B cell (primary cell): Measurements from ENCODE around the gene GATAD2A. TPM values are rescaled to one million over a fixed set of nuclear protein-coding genes. Genes with fewer than 3 reads are reported as not detected.

ENCODE experiments used
- ATAC-seq: fragments of 200-7000 bp; cut with Tn5 transposase; one replicate; pipeline ENCODE4 v1.10.0; 2021; ENCODE audit warnings: low read depth, mild to moderate bottlenecking, moderate number of reproducible peaks, moderate library complexity
- CTCF ChIA-PET: fragments of 350-600 bp; sonication (Branson Sonifier 250); formaldehyde crosslinking; loops from one replicate; lab custom pipeline; 2021; ENCODE audit warnings: antibody characterized with exemption, inconsistent platforms; lab: Charles Lee
- POLR2A ChIA-PET: fragments of 350-600 bp; sonication (Branson Sonifier 250); formaldehyde crosslinking; loops from one replicate; lab custom pipeline; 2021; ENCODE audit warnings: antibody characterized with exemption; lab: Charles Lee
- DNase-seq: peaks from one replicate; pipeline ENCODE4 v3.0.0; 2013
- H2AFZ ChIP-seq: 2 replicates; pipeline ENCODE4 v1.6.1; 2012; ENCODE audit warnings: mild to moderate bottlenecking, low read depth, low read length; ENCODE audit not compliant: insufficient read depth, poor library complexity, severe bottlenecking
- H3K27ac ChIP-seq, 2 donors: 1 replicate in 1 of 2; 2 replicates in 1 of 2; pipeline ENCODE4 v1.5.1; 2012 to 2013; ENCODE audit warnings: low read length in 2 of 2, mild to moderate bottlenecking in 2 of 2, moderate library complexity in 1 of 2
- H3K27me3 ChIP-seq, 4 experiments: fragments of 200-600 bp in 1 of 4; sonication (generic) in 1 of 4; replicated peaks in 1 of 4; 1 replicate in 2 of 4; 2 replicates in 2 of 4; pipeline versions ENCODE4 v1.6.1 to v1.7.0; 2013 to 2016; ENCODE audit warnings: low read length in 3 of 4, mild to moderate bottlenecking in 2 of 4, mixed read lengths in 1 of 4, moderate library complexity in 1 of 4; ENCODE audit not compliant: insufficient read depth in 4 of 4, control insufficient read depth in 3 of 4; ENCODE audit errors: control extremely low read depth in 1 of 4
- H3K36me3 ChIP-seq, 2 experiments: replicated peaks in 1 of 2; 1 replicate in 1 of 2; 2 replicates in 1 of 2; pipeline versions ENCODE4 v1.6.1 to v1.7.1; 2013; ENCODE audit warnings: low read length in 1 of 2; ENCODE audit not compliant: insufficient read depth in 2 of 2, control insufficient read depth in 1 of 2; ENCODE audit errors: control extremely low read depth in 1 of 2, extremely low read depth in 1 of 2
- H3K4me1 ChIP-seq, 2 donors: fragments of 200-600 bp in 1 of 2; sonication (generic) in 1 of 2; 1 replicate in 1 of 2; 2 replicates in 1 of 2; pipeline versions ENCODE4 v1.5.1 to v1.6.1; 2013 to 2017; ENCODE audit warnings: low read length in 2 of 2; ENCODE audit not compliant: control insufficient read depth in 2 of 2, insufficient read depth in 2 of 2
- H3K4me2 ChIP-seq: replicated peaks from 2 replicates; pipeline ENCODE3; 2012; ENCODE audit warnings: mild to moderate bottlenecking, low read depth, low read length; ENCODE audit not compliant: poor library complexity, severe bottlenecking
- H3K4me3 ChIP-seq, 5 experiments: fragments of 200-600 bp in 1 of 5; sonication (generic) in 1 of 5; 1 replicate in 3 of 5; 2 replicates in 2 of 5; pipeline versions ENCODE4 v1.5.1 to v1.7.0; 2011 to 2016; ENCODE audit warnings: low read length in 4 of 5, mild to moderate bottlenecking in 4 of 5, low read depth in 2 of 5, control low read depth in 1 of 5, moderate library complexity in 1 of 5; ENCODE audit not compliant: insufficient read depth in 1 of 5; ENCODE audit errors: control extremely low read depth in 1 of 5, extremely low read depth in 1 of 5
- H3K79me2 ChIP-seq: fragments of 200-600 bp; sonication (generic); one replicate; pipeline ENCODE4 v1.6.0; 2016; ENCODE audit warnings: low read length; ENCODE audit not compliant: control insufficient read depth, insufficient read depth
- H3K9ac ChIP-seq: fragments of 200-600 bp; sonication (generic); 2 replicates; pipeline ENCODE4 v1.6.1; 2017; ENCODE audit warnings: mild to moderate bottlenecking, low read length, moderate library complexity
- H3K9me3 ChIP-seq, 3 donors: one replicate each; pipeline versions ENCODE4 v1.6.1 to v1.7.1; 2013; ENCODE audit warnings: low read length in 2 of 3; ENCODE audit not compliant: control insufficient read depth in 2 of 3, insufficient read depth in 1 of 3; ENCODE audit errors: control extremely low read depth in 1 of 3
- H4K20me1 ChIP-seq: 2 replicates; pipeline ENCODE4 v1.6.0; 2012; ENCODE audit warnings: mild to moderate bottlenecking, low read length; ENCODE audit not compliant: insufficient read depth, control insufficient read depth, poor library complexity, severe bottlenecking
- H3K27ac Mint-ChIP-seq: one replicate; pipeline ENCODE4 v1.8.0; 2021; ENCODE audit warnings: mixed read lengths
- H3K27me3 Mint-ChIP-seq: one replicate; pipeline ENCODE4 v1.8.0; 2021; ENCODE audit warnings: mixed read lengths
- H3K4me1 Mint-ChIP-seq: one replicate; pipeline ENCODE4 v1.8.0; 2021; ENCODE audit warnings: mixed read lengths
- H3K4me3 Mint-ChIP-seq: one replicate; pipeline ENCODE4 v1.8.0; 2021; ENCODE audit warnings: mixed read lengths
- H3K9me3 Mint-ChIP-seq: one replicate; pipeline ENCODE4 v1.8.0; 2022; ENCODE audit warnings: mixed read lengths; ENCODE audit not compliant: insufficient read depth
- CTCF ChIP-seq: fragments of 200-600 bp; IDR thresholded peaks from one replicate; pipeline ENCODE4 v1.8.0; 2022; ENCODE audit warnings: antibody characterized with exemption, mild to moderate bottlenecking
- EZH2 ChIP-seq: IDR thresholded peaks from 2 replicates; pipeline ENCODE4 v1.6.1; 2012; ENCODE audit warnings: borderline replicate concordance, low read depth, mild to moderate bottlenecking, moderate library complexity, low read length; ENCODE audit not compliant: insufficient read depth, poor library complexity, severe bottlenecking
- WGBS: methylation state at CpG from one replicate; pipeline ENCODE4 v1.1.5; 2013; ENCODE audit warnings: missing lambda C conversion rate; ENCODE audit not compliant: insufficient coverage; 5-methylcytosine and 5-hydroxymethylcytosine counted together
- intact Hi-C: fragments of 100-400 bp; cut with micrococcal nuclease; formaldehyde crosslinking; loops from one replicate; pipeline ENCODE4 v1.10.0; 2022
- polyA plus RNA-seq: library from polyadenylated mRNA; depleted of rRNA; stranded (reverse); fragments of >200 nt; gene quantifications from 2 replicates; pipeline ENCODE4 v1.2.3, GENCODE V29; 2012
- total RNA-seq, 2 donors: library from RNA; stranded (reverse); fragments of 120-200 nt in 1 of 2; gene quantifications; 1 replicate in 1 of 2; 2 replicates in 1 of 2; pipeline versions ENCODE4 v1.2.3 to v1.2.4, GENCODE V29; 2013 to 2022

GATAD2A gene
- total and polyA plus RNA-seq, 2 donors (not counting 1 experiment from before 2014, with no cell fraction given), result 28.8 to 76.3 TPM

- ATAC-seq (no peak), DNase-seq (no peak)
- ChIA-PET POLR2A (no interaction called here), CTCF (interaction anchor here (1.0 to 1.2 kb wide), 2 partner anchors 9 to 41 kb away, joined by 3 to 4 read pairs; no protein-coding TSS in a partner anchor)
- Histone ChIP-seq H3K36me3 (no peaks in the 10 kb centered on the region), H2AFZ (no peak overlapping the region), H3K4me1 (peaks cover 38 to 53% of the 10 kb centered on the region in 2 donors), H3K4me3 (no peak overlapping the region), H4K20me1 (peaks cover 83% of the 10 kb centered on the region), H3K4me2 (no peak overlapping the region), H3K27ac (no peak overlapping the region), H3K79me2 (peaks cover 99% of the 10 kb centered on the region), H3K9me3 (peaks cover 0 to 9% (median 0%) of the 10 kb centered on the region in 3 donors), H3K27me3 (no peaks in the 10 kb centered on the region), H3K9ac (no peak overlapping the region)
- Mint-ChIP-seq H3K27ac (peak overlapping the region; percentile 26), H3K4me1 (peaks cover 76% of the 10 kb centered on the region), H3K9me3 (no peaks in the 10 kb centered on the region), H3K4me3 (no peak overlapping the region), H3K27me3 (no peaks in the 10 kb centered on the region)
- intact Hi-C loops, result loop anchor here (5.0 kb wide), 1 partner anchor 40 kb away; the partner anchor contains the start of gene GATAD2A
- TF ChIP-seq CTCF (no peak), EZH2 (no peak)
- 92% methylated on average over 13 of the region's 15 CpGs for WGBS
Measured at GRCh38 chr19:19447536-19448237, 42.2 kb downstream of the GATAD2A start.

GRCh38 chr19:19448238-19448544 is 42.7 kb downstream of the GATAD2A start:
- no peak for DNase-seq
- Histone ChIP-seq H3K79me2 (peaks cover 99% of the 10 kb centered on the region), H3K27me3 (no peaks in the 10 kb centered on the region), H2AFZ (no peak overlapping the region), H3K9ac (no peak overlapping the region), H3K4me1 (peaks cover 38 to 53% of the 10 kb centered on the region in 2 donors), H3K4me2 (no peak overlapping the region), H3K36me3 (no peaks in the 10 kb centered on the region), H3K27ac (no peak overlapping the region), H3K4me3 (no peak overlapping the region), H4K20me1 (peaks cover 83% of the 10 kb centered on the region), H3K9me3 (peaks cover 0 to 9% (median 0%) of the 10 kb centered on the region in 3 donors)
- Mint-ChIP-seq H3K9me3 (no peaks in the 10 kb centered on the region), H3K4me3 (no peak overlapping the region), H3K27ac (no peak overlapping the region), H3K4me1 (peaks cover 74% of the 10 kb centered on the region), H3K27me3 (no peaks in the 10 kb centered on the region)
- WGBS, result 95% methylated on average over 8 of the region's 8 CpGs
- TF ChIP-seq EZH2, result no peak
- TF ChIP-seq CTCF, result no peak
- ATAC-seq, result no peak
- POLR2A ChIA-PET, result no interaction called here
- intact Hi-C loops, result loop anchor here (5.0 kb wide), 1 partner anchor 41 kb away; the partner anchor contains the start of gene GATAD2A
- CTCF ChIA-PET, result interaction anchor here (1.2 to 2.0 kb wide), 2 partner anchors 10 to 42 kb away, joined by 4 to 5 read pairs; no protein-coding TSS in a partner anchor
